Sigmoid colon (tissue), 4 donors: ENCODE measurements around the gene SP2.

Source experiments
- POLR2AphosphoS5 ChIP-seq, 4 donors: sonication (generic); formaldehyde crosslinking; IDR thresholded peaks; one replicate each; pipeline ENCODE4 v1.6.1; 2017; ENCODE audit warnings: antibody characterized with exemption in 4 of 4
- TF ChIP-seq, protein P1 (sequence below), 4 experiments: fragments of 450-650 bp in 3 of 4; fragments of 200-600 bp in 1 of 4; IDR thresholded peaks; one replicate each; pipeline ENCODE4 v1.5.1; 2016 to 2019; ENCODE audit warnings: antibody characterized with exemption in 4 of 4, mild to moderate bottlenecking in 3 of 4, moderate library complexity in 2 of 4

GRCh38 chr17:47856830-47857229, 39.2 kb upstream of the SP2 start:
- TF ChIP-seq, protein P1, sequence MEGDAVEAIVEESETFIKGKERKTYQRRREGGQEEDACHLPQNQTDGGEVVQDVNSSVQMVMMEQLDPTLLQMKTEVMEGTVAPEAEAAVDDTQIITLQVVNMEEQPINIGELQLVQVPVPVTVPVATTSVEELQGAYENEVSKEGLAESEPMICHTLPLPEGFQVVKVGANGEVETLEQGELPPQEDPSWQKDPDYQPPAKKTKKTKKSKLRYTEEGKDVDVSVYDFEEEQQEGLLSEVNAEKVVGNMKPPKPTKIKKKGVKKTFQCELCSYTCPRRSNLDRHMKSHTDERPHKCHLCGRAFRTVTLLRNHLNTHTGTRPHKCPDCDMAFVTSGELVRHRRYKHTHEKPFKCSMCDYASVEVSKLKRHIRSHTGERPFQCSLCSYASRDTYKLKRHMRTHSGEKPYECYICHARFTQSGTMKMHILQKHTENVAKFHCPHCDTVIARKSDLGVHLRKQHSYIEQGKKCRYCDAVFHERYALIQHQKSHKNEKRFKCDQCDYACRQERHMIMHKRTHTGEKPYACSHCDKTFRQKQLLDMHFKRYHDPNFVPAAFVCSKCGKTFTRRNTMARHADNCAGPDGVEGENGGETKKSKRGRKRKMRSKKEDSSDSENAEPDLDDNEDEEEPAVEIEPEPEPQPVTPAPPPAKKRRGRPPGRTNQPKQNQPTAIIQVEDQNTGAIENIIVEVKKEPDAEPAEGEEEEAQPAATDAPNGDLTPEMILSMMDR (IDR thresholded peaks at IDR 0.05), result no peak
- TF ChIP-seq POLR2AphosphoS5 (IDR thresholded peaks at IDR 0.05), result no peak
